Left ventricle myocardium inferior (tissue), 1 donor: ENCODE measurements around the gene TPTE2. TPM values are rescaled to one million over a fixed set of nuclear protein-coding genes. Genes with fewer than 3 reads are reported as not detected.

Experiments
- DNase-seq: peaks from one replicate; pipeline ENCODE4 v3.0.0-alpha.2; 2020
- H3K27ac ChIP-seq: fragments of 200-600 bp; replicated peaks from 2 replicates; pipeline ENCODE4 v1.8.0; 2021
- H3K27me3 ChIP-seq: fragments of 200-600 bp; 2 replicates; pipeline ENCODE4 v1.8.0; 2021; ENCODE audit warnings: low read depth
- H3K36me3 ChIP-seq: fragments of 200-600 bp; 2 replicates; pipeline ENCODE4 v1.8.0; 2021
- H3K4me1 ChIP-seq: fragments of 200-600 bp; 2 replicates; pipeline ENCODE4 v1.8.0; 2021
- H3K4me3 ChIP-seq: fragments of 200-600 bp; 2 replicates; pipeline ENCODE4 v1.8.0; 2021; ENCODE audit warnings: mild to moderate bottlenecking, moderate library complexity
- H3K9me3 ChIP-seq: fragments of 200-600 bp; replicated peaks from 2 replicates; pipeline ENCODE4 v1.8.0; 2021
- intact Hi-C: fragments of 100-400 bp; cut with micrococcal nuclease; formaldehyde crosslinking; loops from one replicate; pipeline ENCODE4 v1.11.0; 2022
- total RNA-seq: library from RNA; stranded (reverse); fragmentation: NEBNext Ultra II Directional; extraction: Animal tissue kit (Norgen Biotek cat#: 25700); gene quantifications from one replicate; pipeline ENCODE4 v1.2.1, GENCODE V29; 2021
- TF ChIP-seq, protein P1 (sequence below): fragments of 200-600 bp; IDR thresholded peaks from 2 replicates; pipeline ENCODE4 v1.8.0; 2021; ENCODE audit warnings: antibody characterized with exemption, mild to moderate bottlenecking, borderline replicate concordance
- donor health status: DM: no; HTN: yes; CAD: no; lungs with severe emphysema.

The TPTE2 gene
- total RNA-seq, 1 donor from 2014 or later, result not detected

- intact Hi-C loops, result no loop called here
- peaks cover 12% of the 10 kb centered on the region for H3K4me1 ChIP-seq
- H3K9me3 ChIP-seq, result peaks cover 3% of the 10 kb centered on the region
- peaks cover 67% of the 10 kb centered on the region for H3K27me3 ChIP-seq
- H3K36me3 ChIP-seq, result no peaks in the 10 kb centered on the region
- peak overlapping the region; percentile 73 for H3K4me3 ChIP-seq
- TF ChIP-seq, protein P1, sequence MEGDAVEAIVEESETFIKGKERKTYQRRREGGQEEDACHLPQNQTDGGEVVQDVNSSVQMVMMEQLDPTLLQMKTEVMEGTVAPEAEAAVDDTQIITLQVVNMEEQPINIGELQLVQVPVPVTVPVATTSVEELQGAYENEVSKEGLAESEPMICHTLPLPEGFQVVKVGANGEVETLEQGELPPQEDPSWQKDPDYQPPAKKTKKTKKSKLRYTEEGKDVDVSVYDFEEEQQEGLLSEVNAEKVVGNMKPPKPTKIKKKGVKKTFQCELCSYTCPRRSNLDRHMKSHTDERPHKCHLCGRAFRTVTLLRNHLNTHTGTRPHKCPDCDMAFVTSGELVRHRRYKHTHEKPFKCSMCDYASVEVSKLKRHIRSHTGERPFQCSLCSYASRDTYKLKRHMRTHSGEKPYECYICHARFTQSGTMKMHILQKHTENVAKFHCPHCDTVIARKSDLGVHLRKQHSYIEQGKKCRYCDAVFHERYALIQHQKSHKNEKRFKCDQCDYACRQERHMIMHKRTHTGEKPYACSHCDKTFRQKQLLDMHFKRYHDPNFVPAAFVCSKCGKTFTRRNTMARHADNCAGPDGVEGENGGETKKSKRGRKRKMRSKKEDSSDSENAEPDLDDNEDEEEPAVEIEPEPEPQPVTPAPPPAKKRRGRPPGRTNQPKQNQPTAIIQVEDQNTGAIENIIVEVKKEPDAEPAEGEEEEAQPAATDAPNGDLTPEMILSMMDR, result peak; percentile 55
- H3K27ac ChIP-seq, result peak overlapping the region; percentile 54
- peak; percentile 38 for DNase-seq
These were observed 40.7 kb upstream of the TPTE2 start for GRCh38 chr13:19601749-19602725.

- TF ChIP-seq, protein P1, result no peak
- Histone ChIP-seq H3K4me1 (peaks cover 12% of the 10 kb centered on the region), H3K36me3 (no peaks in the 10 kb centered on the region), H3K27ac (no peak overlapping the region), H3K27me3 (peaks cover 56% of the 10 kb centered on the region), H3K9me3 (no peaks in the 10 kb centered on the region), H3K4me3 (no peak overlapping the region)
- DNase-seq, result no peak
- intact Hi-C loops, result no loop called here
These were observed 36.2 kb upstream of the TPTE2 start for GRCh38 chr13:19597523-19597922.

DNA sequence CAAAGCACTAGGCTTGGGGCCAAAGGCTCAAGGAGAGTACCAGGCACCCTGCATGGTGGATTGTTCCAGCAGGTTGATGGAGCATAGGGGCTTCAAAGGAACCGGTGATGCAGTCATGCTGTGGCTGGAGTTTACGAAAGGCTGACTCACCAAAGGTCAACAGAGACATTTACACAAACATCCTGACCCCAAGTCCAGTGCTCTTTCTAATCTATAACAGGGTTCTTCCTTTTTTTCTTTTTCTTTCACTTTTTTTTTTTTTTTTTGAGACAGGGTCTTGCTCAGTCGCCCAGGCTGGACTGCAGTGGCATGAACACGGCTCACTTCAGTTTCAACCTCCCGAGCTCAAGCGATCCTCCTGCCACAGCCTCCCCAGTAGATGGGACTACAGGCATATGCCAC is 35.6 kb upstream of the TPTE2 start:
- DNase-seq, result no peak
- TF ChIP-seq, protein P1, result no peak
- intact Hi-C loops, result no loop called here

DNA sequence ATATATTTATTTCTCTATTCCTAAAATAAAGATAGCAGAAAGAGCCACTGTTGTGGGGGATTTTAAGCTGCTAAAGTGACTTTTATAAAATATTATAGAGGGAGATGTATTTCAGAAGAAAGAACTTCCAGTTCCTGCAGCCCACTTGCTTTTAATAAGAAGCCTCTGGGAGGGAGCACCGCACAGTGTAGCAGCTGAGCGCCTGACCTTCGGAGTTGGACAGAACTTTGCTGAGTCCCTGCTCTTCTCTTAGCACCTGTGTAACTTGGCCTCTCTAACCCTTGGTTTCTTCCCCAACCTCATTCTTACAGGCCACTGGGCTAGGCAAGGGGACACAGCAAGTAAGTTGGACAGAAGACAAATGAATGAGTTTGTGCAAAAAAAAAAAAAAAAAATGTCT is 34.8 kb upstream of the TPTE2 start:
- Histone ChIP-seq H3K9me3 (no peaks in the 10 kb centered on the region), H3K4me1 (no peaks in the 10 kb centered on the region), H3K27me3 (peaks cover 42% of the 10 kb centered on the region), H3K27ac (no peak overlapping the region), H3K36me3 (no peaks in the 10 kb centered on the region), H3K4me3 (no peak overlapping the region)
- DNase-seq, result no peak
- intact Hi-C loops, result no loop called here
- TF ChIP-seq, protein P1, result no peak

More for the DNA sequence above, 35.6 kb upstream of the TPTE2 start:
- Histone ChIP-seq H3K27ac (no peak overlapping the region), H3K36me3 (no peaks in the 10 kb centered on the region), H3K9me3 (no peaks in the 10 kb centered on the region), H3K4me1 (peaks cover 6% of the 10 kb centered on the region), H3K4me3 (no peak overlapping the region), H3K27me3 (peaks cover 51% of the 10 kb centered on the region)

GRCh38 chr13:19592657-19593180 is 31.4 kb upstream of the TPTE2 start:
- Histone ChIP-seq H3K4me3 (no peak overlapping the region), H3K4me1 (no peaks in the 10 kb centered on the region), H3K27me3 (peaks cover 16% of the 10 kb centered on the region), H3K36me3 (no peaks in the 10 kb centered on the region), H3K9me3 (no peaks in the 10 kb centered on the region), H3K27ac (no peak overlapping the region)
- DNase-seq, result no peak
- TF ChIP-seq, protein P1, result no peak
- intact Hi-C loops, result no loop called here
